Measurements from ENCODE around the gene TMTC4.

DNA sequence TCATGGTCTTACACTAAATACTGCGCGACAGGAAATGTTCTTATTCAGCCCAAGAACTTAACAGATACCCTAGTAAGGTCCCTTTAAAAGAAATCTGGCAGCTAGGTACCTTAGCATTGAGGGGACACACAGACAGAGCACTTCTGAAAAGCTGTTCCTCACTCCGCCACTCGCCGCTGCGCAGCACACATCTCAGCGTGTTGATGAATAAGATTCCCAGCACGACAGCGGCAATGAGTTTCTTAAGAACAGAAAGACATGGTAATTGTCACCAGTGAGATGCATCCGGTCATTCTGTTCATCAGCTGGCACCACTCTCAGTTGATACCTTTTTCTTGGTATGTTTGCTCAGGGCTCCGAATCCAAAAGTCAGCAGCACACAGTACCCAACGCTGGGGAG is 39.9 kb downstream of the TMTC4 start:
- no peak for TF ChIP-seq CTCF (IDR thresholded peaks at IDR 0.05)
- no peak for TF ChIP-seq EZH2phosphoT487 (IDR thresholded peaks at IDR 0.05)
